GM23248 (cell line): Measurements from ENCODE around the gene MGMT. TPM values are rescaled to one million over a fixed set of nuclear protein-coding genes. Genes with fewer than 3 reads are reported as not detected.

ENCODE experiments used
- DNase-seq: peaks from one replicate; pipeline ENCODE4 v3.0.0-alpha.2; 2015
- H2AFZ ChIP-seq: fragments of 200-600 bp; sonication (generic); 2 replicates; pipeline ENCODE4 v1.6.1; 2016; ENCODE audit warnings: antibody characterized with exemption
- H3F3A ChIP-seq: fragments of 200-600 bp; sonication (generic); 2 replicates; pipeline ENCODE4 v1.6.1; 2016; ENCODE audit warnings: mild to moderate bottlenecking, antibody characterized with exemption, mixed run types; ENCODE audit not compliant: insufficient read depth
- H3K27ac ChIP-seq: fragments of 200-600 bp; sonication (generic); 2 replicates; pipeline ENCODE4 v1.5.1; 2016; ENCODE audit warnings: mild to moderate bottlenecking
- H3K27me3 ChIP-seq: fragments of 200-600 bp; sonication (generic); replicated peaks from 2 replicates; pipeline ENCODE4 v1.6.1; 2016; ENCODE audit warnings: mild to moderate bottlenecking; ENCODE audit not compliant: insufficient read depth
- H3K36me3 ChIP-seq: fragments of 200-600 bp; sonication (generic); 2 replicates; pipeline ENCODE4 v1.6.1; 2016; ENCODE audit warnings: low read depth, mild to moderate bottlenecking
- H3K4me1 ChIP-seq: fragments of 200-600 bp; sonication (generic); 2 replicates; pipeline ENCODE4 v1.6.1; 2016; ENCODE audit warnings: mild to moderate bottlenecking; ENCODE audit not compliant: insufficient read depth
- H3K4me2 ChIP-seq: fragments of 200-600 bp; sonication (generic); one replicate; pipeline ENCODE4 v1.6.1; 2016; ENCODE audit warnings: mild to moderate bottlenecking; ENCODE audit not compliant: unreplicated experiment
- H3K4me3 ChIP-seq: fragments of 200-600 bp; sonication (generic); 2 replicates; pipeline ENCODE4 v1.5.1; 2016; ENCODE audit warnings: mild to moderate bottlenecking
- H3K79me2 ChIP-seq: fragments of 200-600 bp; sonication (generic); 2 replicates; pipeline ENCODE4 v1.6.1; 2016; ENCODE audit warnings: mild to moderate bottlenecking; ENCODE audit not compliant: insufficient read depth
- H3K9ac ChIP-seq: fragments of 200-600 bp; sonication (generic); 2 replicates; pipeline ENCODE4 v1.6.1; 2016; ENCODE audit warnings: mild to moderate bottlenecking
- H3K9me2 ChIP-seq: fragments of 200-600 bp; sonication (generic); 2 replicates; pipeline ENCODE4 v1.6.1; 2016; ENCODE audit warnings: mixed run types, mild to moderate bottlenecking, moderate library complexity; ENCODE audit not compliant: insufficient read depth
- H3K9me3 ChIP-seq: fragments of 200-600 bp; sonication (generic); one replicate; pipeline ENCODE4 v1.6.1; 2017; ENCODE audit warnings: low read depth
- H4K20me1 ChIP-seq: fragments of 200-600 bp; sonication (generic); 2 replicates; pipeline ENCODE4 v1.6.0; 2016; ENCODE audit not compliant: insufficient read depth
- EZH2 ChIP-seq: fragments of 200-600 bp; sonication (generic); IDR thresholded peaks from 2 replicates; pipeline ENCODE4 v1.6.1; 2018; ENCODE audit warnings: antibody characterized with exemption, mild to moderate bottlenecking; ENCODE audit not compliant: insufficient read depth, poor library complexity, severe bottlenecking
- EZH2phosphoT487 ChIP-seq: fragments of 200-600 bp; sonication (generic); IDR thresholded peaks from 2 replicates; pipeline ENCODE4 v1.6.1; 2018; ENCODE audit warnings: antibody characterized with exemption, moderate library complexity, mild to moderate bottlenecking, low read depth; ENCODE audit not compliant: insufficient read depth
- WGBS, 2 experiments: methylation state at CpG; one replicate each; pipeline ENCODE4 v1.1.6; 2015 to 2017; ENCODE audit warnings: low lambda C conversion rate in 2 of 2, low coverage in 1 of 2; ENCODE audit errors: missing lambda C conversion rate in 2 of 2; 5-methylcytosine and 5-hydroxymethylcytosine counted together
- in situ Hi-C: fragments of 300-500 bp; cut with MboI; formaldehyde crosslinking; loops from 2 replicates; pipeline ENCODE4 v1.15.0; 2020
- polyA plus RNA-seq: library from polyadenylated mRNA; unstranded; fragments of >200 nt; fragmentation: Nextera tagmentation; extraction: Ambion mirVana; gene quantifications from 2 replicates; pipeline ENCODE4 v1.2.1, GENCODE V29; 2016
- total RNA-seq: library from RNA; depleted of rRNA; stranded (reverse); fragments of >200 nt; shearing (Covaris generic); gene quantifications from 2 replicates; pipeline ENCODE4 v1.2.3, GENCODE V29; 2014

Gene MGMT
- total and polyA plus RNA-seq, 2 experiments from 2014 or later = 28.5 to 35.1 TPM

DNA sequence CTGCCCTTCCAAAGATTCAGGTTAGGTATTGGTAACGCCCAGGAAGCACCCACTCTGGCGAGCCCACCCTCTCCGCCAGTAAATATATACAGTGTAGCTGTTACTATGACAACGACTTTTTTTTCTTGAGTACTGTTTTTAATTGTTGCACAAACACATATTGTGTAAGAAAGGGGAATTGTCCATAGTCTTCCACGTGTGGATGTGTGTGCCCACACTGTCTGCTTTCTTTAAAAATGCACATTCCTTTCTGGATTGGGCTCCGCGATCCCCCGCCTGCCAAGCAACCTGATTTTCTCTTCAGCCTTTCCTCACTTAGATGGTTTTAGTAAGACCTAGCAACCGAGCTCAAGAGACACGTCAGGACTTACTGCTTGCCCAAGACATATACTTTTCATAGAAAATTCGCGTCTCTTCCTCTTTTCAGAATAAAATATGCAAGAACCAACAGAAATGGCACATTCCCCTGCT, 249.2 kb downstream of the MGMT start:
- no peak overlapping the region for H3K4me3 ChIP-seq

DNA sequence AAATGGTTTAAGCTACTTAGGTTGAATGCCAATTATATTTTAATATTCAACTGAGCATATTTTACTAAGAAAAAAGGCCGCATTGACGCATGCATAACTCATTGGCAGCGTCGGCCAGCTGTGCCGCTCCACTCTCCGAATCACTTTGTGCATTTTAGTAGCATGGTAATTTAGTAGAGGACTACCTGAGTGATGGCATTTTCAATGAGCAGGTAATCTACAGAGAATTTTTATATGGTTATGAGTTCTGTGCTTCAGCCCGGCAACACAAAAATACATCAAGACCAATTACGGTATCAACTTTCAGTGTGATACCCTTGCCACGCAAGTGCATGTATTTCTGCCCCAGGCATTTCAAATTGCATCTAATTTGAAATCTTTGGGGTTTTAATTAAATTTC, 249.8 kb downstream of the MGMT start:
- no peaks in the 10 kb centered on the region for H4K20me1 ChIP-seq
- no peaks in the 10 kb centered on the region for H3K79me2 ChIP-seq
- DNase-seq = no peak
- no peaks in the 10 kb centered on the region for H3K27me3 ChIP-seq
- TF ChIP-seq EZH2 = no peak
- no peak for TF ChIP-seq EZH2phosphoT487
- no peaks in the 10 kb centered on the region for H3K36me3 ChIP-seq
- no peaks in the 10 kb centered on the region for H3K9me2 ChIP-seq
- no peak overlapping the region for H3K9ac ChIP-seq
- H3K27ac ChIP-seq = no peak overlapping the region
- no peak overlapping the region for H3K4me3 ChIP-seq
- H3K4me2 ChIP-seq = no peak overlapping the region
- H3K9me3 ChIP-seq = no peaks in the 10 kb centered on the region
- H2AFZ ChIP-seq = no peak overlapping the region
- no peaks in the 10 kb centered on the region for H3K4me1 ChIP-seq
- in situ Hi-C loops = no loop called here
- WGBS, 2 experiments = 97 to 98% methylated on average over 9 of the region's 9 CpGs
- no peaks in the 10 kb centered on the region for H3F3A ChIP-seq

More for the DNA sequence above, 249.2 kb downstream of the MGMT start:
- H3F3A ChIP-seq = no peaks in the 10 kb centered on the region
- 71 to 73% methylated on average over 12 of the region's 12 CpGs for WGBS, 2 experiments
- no peaks in the 10 kb centered on the region for H4K20me1 ChIP-seq
- no peak for DNase-seq
- no peaks in the 10 kb centered on the region for H3K36me3 ChIP-seq
- TF ChIP-seq EZH2phosphoT487 = no peak
- TF ChIP-seq EZH2 = no peak
- H3K79me2 ChIP-seq = no peaks in the 10 kb centered on the region
- no peak overlapping the region for H3K9ac ChIP-seq
- H3K27ac ChIP-seq = no peak overlapping the region
- H3K9me2 ChIP-seq = no peaks in the 10 kb centered on the region
- no peak overlapping the region for H2AFZ ChIP-seq
- no peaks in the 10 kb centered on the region for H3K4me1 ChIP-seq
- no peak overlapping the region for H3K4me2 ChIP-seq
- H3K27me3 ChIP-seq = no peaks in the 10 kb centered on the region
- in situ Hi-C loops = no loop called here
- H3K9me3 ChIP-seq = no peaks in the 10 kb centered on the region

DNA sequence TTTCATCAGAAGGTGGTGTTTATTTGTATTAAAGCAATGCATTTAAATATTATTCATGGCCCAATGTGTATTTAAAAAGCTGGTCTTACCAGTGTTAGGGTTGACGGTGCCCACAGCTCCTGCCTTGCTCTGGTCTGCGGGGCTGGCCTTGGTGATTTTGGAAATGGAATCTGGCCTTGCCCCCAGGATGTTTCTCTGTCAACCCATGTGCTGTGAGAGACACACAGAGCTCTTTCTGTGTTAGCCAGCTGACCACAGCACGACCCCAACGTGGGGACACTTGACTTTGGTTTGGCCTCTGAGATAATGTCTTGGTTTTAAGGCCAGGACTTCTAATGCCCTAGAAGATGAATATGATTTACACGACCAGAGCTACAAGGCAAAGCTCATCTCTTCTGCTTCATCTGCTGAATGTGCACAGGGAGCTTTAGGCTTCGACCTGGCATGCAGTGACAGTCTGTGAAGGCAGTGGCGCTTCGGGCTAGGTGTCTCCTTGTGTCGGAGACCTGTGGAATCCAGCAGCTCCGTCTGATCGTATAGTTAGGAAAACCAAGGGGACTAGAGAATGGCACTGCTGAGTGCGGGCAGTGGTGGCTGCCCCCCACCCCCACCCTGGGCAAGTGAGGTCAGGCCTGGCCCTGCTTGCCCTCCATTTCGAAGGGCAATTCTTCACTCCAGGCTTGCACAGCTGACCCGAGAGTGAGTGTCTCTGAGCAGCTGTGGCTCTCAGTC, 250.9 kb downstream of the MGMT start:
- no peak overlapping the region for H3K9ac ChIP-seq
- 90 to 92% methylated on average over 14 of the region's 14 CpGs for WGBS, 2 experiments
- in situ Hi-C loops = no loop called here
- no peak overlapping the region for H2AFZ ChIP-seq
- no peaks in the 10 kb centered on the region for H3F3A ChIP-seq
- no peaks in the 10 kb centered on the region for H3K4me1 ChIP-seq
- no peaks in the 10 kb centered on the region for H3K9me3 ChIP-seq
- H3K27ac ChIP-seq = no peak overlapping the region
- no peaks in the 10 kb centered on the region for H4K20me1 ChIP-seq
- no peaks in the 10 kb centered on the region for H3K79me2 ChIP-seq
- no peaks in the 10 kb centered on the region for H3K9me2 ChIP-seq
- H3K36me3 ChIP-seq = no peaks in the 10 kb centered on the region
- no peaks in the 10 kb centered on the region for H3K27me3 ChIP-seq
- TF ChIP-seq EZH2 (no peak), EZH2phosphoT487 (no peak)
- no peak for DNase-seq
- no peak overlapping the region for H3K4me3 ChIP-seq
- no peak overlapping the region for H3K4me2 ChIP-seq

DNA sequence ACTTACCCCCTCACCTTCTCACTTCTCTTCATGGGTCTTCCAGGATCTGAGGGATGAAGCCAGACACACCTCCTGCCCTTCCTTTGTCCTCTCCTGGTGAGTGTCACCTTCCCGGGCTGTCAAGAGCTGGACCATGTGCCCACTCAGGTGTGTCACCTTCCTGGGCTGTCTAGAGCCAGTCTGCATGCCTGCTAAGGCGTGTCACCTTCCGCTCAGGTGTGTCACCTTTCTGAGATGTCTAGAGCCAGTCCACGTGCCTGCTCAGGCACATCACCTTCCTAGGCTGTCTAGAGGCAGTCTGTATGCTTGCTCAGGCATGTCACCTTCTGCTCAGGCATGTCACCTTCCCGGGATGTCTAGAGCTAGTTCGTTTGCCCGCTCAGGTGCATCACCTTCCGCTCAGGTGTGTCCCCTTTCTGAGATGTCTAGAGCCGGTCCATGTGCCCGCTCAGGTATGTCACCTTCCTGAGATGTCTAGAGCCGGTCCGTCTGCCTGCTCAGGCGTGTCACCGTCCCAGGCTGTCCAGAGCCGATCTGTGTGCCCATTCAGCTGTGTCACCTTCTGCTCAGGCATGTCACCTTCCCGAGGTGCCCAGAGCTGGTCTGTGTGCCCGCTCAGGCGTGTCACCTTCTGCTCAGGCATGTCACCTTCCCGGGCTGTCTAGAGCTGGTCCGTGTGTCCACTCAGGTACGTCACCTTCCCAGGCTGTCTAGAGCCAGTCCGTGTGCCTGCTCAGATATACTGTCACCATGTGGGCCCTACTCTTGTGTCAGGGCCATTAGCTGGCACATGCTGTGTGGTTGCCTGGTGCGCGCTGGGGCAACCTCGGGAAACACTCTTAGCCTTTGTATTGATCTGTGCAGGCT, 251.7 kb downstream of the MGMT start:
- Histone ChIP-seq H3K4me2 (no peak overlapping the region), H2AFZ (no peak overlapping the region), H3K9ac (no peak overlapping the region), H4K20me1 (no peaks in the 10 kb centered on the region), H3F3A (no peaks in the 10 kb centered on the region), H3K27me3 (no peaks in the 10 kb centered on the region), H3K79me2 (no peaks in the 10 kb centered on the region), H3K9me3 (no peaks in the 10 kb centered on the region), H3K4me1 (no peaks in the 10 kb centered on the region), H3K36me3 (no peaks in the 10 kb centered on the region), H3K4me3 (no peak overlapping the region), H3K27ac (no peak overlapping the region), H3K9me2 (no peaks in the 10 kb centered on the region)
- no peak for DNase-seq
- TF ChIP-seq EZH2phosphoT487 (no peak), EZH2 (no peak)
- 92 to 93% methylated on average over 25 of the region's 25 CpGs for WGBS, 2 experiments
- in situ Hi-C loops = no loop called here
